Mesenchymal stem cell (in vitro differentiated cells and primary cell): Measurements from ENCODE around the gene PLXDC2.
A peak's percentile ranks its signal among the peaks of the same experiment; 100 is the strongest.

Experiments
- DNase-seq: peaks from one replicate; pipeline ENCODE4 v3.0.0-alpha.2; 2013
- H2AFZ ChIP-seq: one replicate; pipeline ENCODE4 v1.6.1; 2013; ENCODE audit warnings: low read depth, mild to moderate bottlenecking, control low read depth, inconsistent platforms, low read length, moderate library complexity
- H2AK5ac ChIP-seq: 2 replicates; pipeline ENCODE4 v1.6.1; 2013; ENCODE audit warnings: low read length, moderate library complexity, mild to moderate bottlenecking, inconsistent platforms; ENCODE audit not compliant: severe bottlenecking
- H2BK120ac ChIP-seq: one replicate; pipeline ENCODE4 v1.6.1; 2013; ENCODE audit warnings: low read depth, mild to moderate bottlenecking, inconsistent platforms, low read length, moderate library complexity
- H2BK12ac ChIP-seq, 2 experiments: one replicate each; pipeline ENCODE4 v1.6.1; 2013; ENCODE audit warnings: inconsistent platforms in 2 of 2, low read length in 2 of 2, mild to moderate bottlenecking in 2 of 2, moderate library complexity in 2 of 2, control low read depth in 1 of 2
- H2BK15ac ChIP-seq: one replicate; pipeline ENCODE4 v1.6.1; 2013; ENCODE audit warnings: mild to moderate bottlenecking, low read depth, inconsistent platforms; ENCODE audit not compliant: poor library complexity, severe bottlenecking
- H2BK5ac ChIP-seq: 2 replicates; pipeline ENCODE4 v1.6.1; 2013; ENCODE audit warnings: low read depth, mild to moderate bottlenecking, low read length, control low read depth, inconsistent platforms; ENCODE audit not compliant: poor library complexity, severe bottlenecking
- H3K14ac ChIP-seq, 2 experiments: one replicate each; pipeline ENCODE4 v1.6.1; 2013; ENCODE audit warnings: inconsistent platforms in 2 of 2, low read length in 2 of 2, control low read depth in 1 of 2, mild to moderate bottlenecking in 1 of 2, moderate library complexity in 1 of 2
- H3K18ac ChIP-seq, 2 experiments: one replicate each; pipeline ENCODE4 v1.6.1; 2013; ENCODE audit warnings: inconsistent platforms in 2 of 2, low read length in 2 of 2, control low read depth in 1 of 2, low read depth in 1 of 2, mild to moderate bottlenecking in 1 of 2
- H3K23ac ChIP-seq, 2 experiments: one replicate each; pipeline ENCODE4 v1.6.1; 2013; ENCODE audit warnings: inconsistent platforms in 2 of 2, low read length in 2 of 2, mild to moderate bottlenecking in 2 of 2, moderate library complexity in 2 of 2, control low read depth in 1 of 2
- H3K27ac ChIP-seq: 2 replicates; pipeline ENCODE4 v1.5.1; 2013; ENCODE audit warnings: mild to moderate bottlenecking, moderate library complexity, low read length, control low read depth, inconsistent platforms; ENCODE audit not compliant: poor library complexity, severe bottlenecking
- H3K27me3 ChIP-seq, 2 experiments: 2 replicates each; pipeline versions ENCODE4 v1.6.1 to v1.7.0; 2013; ENCODE audit warnings: low read length in 2 of 2, mild to moderate bottlenecking in 2 of 2, moderate library complexity in 2 of 2, control low read depth in 1 of 2, inconsistent platforms in 1 of 2; ENCODE audit not compliant: control insufficient read depth in 1 of 2, insufficient read depth in 1 of 2
- H3K36me3 ChIP-seq, 2 experiments: 2 replicates each; pipeline versions ENCODE4 v1.6.1 to v1.7.0; 2013; ENCODE audit warnings: low read length in 2 of 2, control low read depth in 1 of 2, inconsistent platforms in 1 of 2, low read depth in 1 of 2, mild to moderate bottlenecking in 1 of 2; ENCODE audit not compliant: insufficient read depth in 2 of 2, control insufficient read depth in 1 of 2
- H3K4ac ChIP-seq, 2 experiments: one replicate each; pipeline ENCODE4 v1.6.1; 2013; ENCODE audit warnings: inconsistent platforms in 2 of 2, low read length in 2 of 2, mild to moderate bottlenecking in 2 of 2, moderate library complexity in 2 of 2, control low read depth in 1 of 2, low read depth in 1 of 2
- H3K4me1 ChIP-seq: 2 replicates; pipeline ENCODE4 v1.6.1; 2013; ENCODE audit warnings: low read depth, low read length, control low read depth; ENCODE audit not compliant: control insufficient read depth, insufficient read depth
- H3K4me2 ChIP-seq: 2 replicates; pipeline ENCODE4 v1.6.1; 2013; ENCODE audit warnings: low read length, mild to moderate bottlenecking, inconsistent platforms; ENCODE audit not compliant: poor library complexity, severe bottlenecking
- H3K4me3 ChIP-seq, 2 experiments: 2 replicates each; pipeline versions ENCODE4 v1.5.1 to v1.7.0; 2013; ENCODE audit warnings: low read length in 2 of 2, mild to moderate bottlenecking in 2 of 2, control low read depth in 1 of 2, low read depth in 1 of 2; ENCODE audit not compliant: insufficient read depth in 1 of 2
- H3K79me1 ChIP-seq: replicated peaks from 2 replicates; pipeline ENCODE4 v1.6.1; 2013; ENCODE audit warnings: mild to moderate bottlenecking, control low read depth, low read length, inconsistent platforms; ENCODE audit not compliant: poor library complexity, severe bottlenecking
- H3K9ac ChIP-seq: 2 replicates; pipeline ENCODE4 v1.7.0; 2013; ENCODE audit warnings: mild to moderate bottlenecking, low read length, moderate library complexity
- H3K9me3 ChIP-seq: 2 replicates; pipeline ENCODE4 v1.7.0; 2013; ENCODE audit warnings: mild to moderate bottlenecking, low read length; ENCODE audit not compliant: control insufficient read depth
- H4K8ac ChIP-seq: one replicate; pipeline ENCODE4 v1.6.1; 2013; ENCODE audit warnings: inconsistent platforms, mild to moderate bottlenecking, low read length, moderate library complexity
- H4K91ac ChIP-seq: one replicate; pipeline ENCODE4 v1.6.1; 2013; ENCODE audit warnings: mild to moderate bottlenecking, low read length, inconsistent platforms
- WGBS: methylation state at CpG from one replicate; pipeline ENCODE4 v1.1.7; 2013; ENCODE audit warnings: mixed read lengths; 5-methylcytosine and 5-hydroxymethylcytosine counted together

Gene PLXDC2

GRCh38 chr10:20020677-20021076 is 204.4 kb downstream of the PLXDC2 start:
- H2BK15ac ChIP-seq, result no peak overlapping the region
- WGBS, result no CpG with 5 or more reads among the region's 1 CpG
- no peak overlapping the region for H4K91ac ChIP-seq
- H2BK12ac ChIP-seq, result no peak overlapping the region
- H3K4me2 ChIP-seq, result no peak overlapping the region
- no peak overlapping the region for H3K9ac ChIP-seq
- no peaks in the 10 kb centered on the region for H3K27me3 ChIP-seq
- no peak for DNase-seq
- no peak overlapping the region for H3K14ac ChIP-seq
- no peaks in the 10 kb centered on the region for H3K4me1 ChIP-seq
- no peak overlapping the region for H4K8ac ChIP-seq
- H3K79me1 ChIP-seq, result no peaks in the 10 kb centered on the region
- no peak overlapping the region for H2AFZ ChIP-seq
- no peak overlapping the region for H3K4me3 ChIP-seq
- no peak overlapping the region for H2BK120ac ChIP-seq
- H3K23ac ChIP-seq, result no peak overlapping the region
- H2BK5ac ChIP-seq, result no peak overlapping the region
- no peak overlapping the region for H3K4ac ChIP-seq
- H3K36me3 ChIP-seq, result no peaks in the 10 kb centered on the region
- no peak overlapping the region for H3K18ac ChIP-seq
- H3K27ac ChIP-seq, result no peak overlapping the region
- H3K9me3 ChIP-seq, result peaks cover 3% of the 10 kb centered on the region
- H2AK5ac ChIP-seq, result no peak overlapping the region

GRCh38 chr10:20029523-20029922 is 213.3 kb downstream of the PLXDC2 start:
- Histone ChIP-seq H3K4me2 (no peak overlapping the region), H2BK5ac (no peak overlapping the region), H2BK15ac (no peak overlapping the region), H3K23ac (no peak overlapping the region), H3K18ac (no peak overlapping the region), H3K4me1 (no peaks in the 10 kb centered on the region), H3K27me3 (no peaks in the 10 kb centered on the region), H4K91ac (no peak overlapping the region), H2AK5ac (no peak overlapping the region), H3K27ac (no peak overlapping the region), H2BK120ac (no peak overlapping the region), H3K14ac (no peak overlapping the region), H3K9me3 (no peaks in the 10 kb centered on the region), H3K79me1 (no peaks in the 10 kb centered on the region), H3K4ac (no peak overlapping the region), H2BK12ac (no peak overlapping the region), H2AFZ (no peak overlapping the region), H4K8ac (no peak overlapping the region), H3K4me3 (no peak overlapping the region), H3K9ac (no peak overlapping the region), H3K36me3 (no peaks in the 10 kb centered on the region)
- DNase-seq, result no peak
- 93% methylated on average over 2 of the region's 3 CpGs for WGBS

- H3K4me1 ChIP-seq, result no peaks in the 10 kb centered on the region
- H3K27ac ChIP-seq, result no peak overlapping the region
- H3K79me1 ChIP-seq, result no peaks in the 10 kb centered on the region
- no peak overlapping the region for H3K9ac ChIP-seq
- no peak overlapping the region for H2AK5ac ChIP-seq
- H3K23ac ChIP-seq, result no peak overlapping the region
- H3K36me3 ChIP-seq, result no peaks in the 10 kb centered on the region
- H3K27me3 ChIP-seq, result no peaks in the 10 kb centered on the region
- H3K4me3 ChIP-seq, result no peak overlapping the region
- peaks cover 6% of the 10 kb centered on the region for H3K9me3 ChIP-seq
- H3K14ac ChIP-seq, result no peak overlapping the region
- no peak overlapping the region for H4K8ac ChIP-seq
- H4K91ac ChIP-seq, result no peak overlapping the region
- H3K4ac ChIP-seq, result no peak overlapping the region
- H2BK12ac ChIP-seq, result no peak overlapping the region
- no peak overlapping the region for H2AFZ ChIP-seq
- DNase-seq, result no peak
- H3K18ac ChIP-seq, result peak overlapping the region in 1 of 2 experiments; percentile 34
- no peak overlapping the region for H3K4me2 ChIP-seq
- H2BK15ac ChIP-seq, result no peak overlapping the region
- whole genome bisulfite sequencing, result no CpG with 5 or more reads among the region's 4 CpGs
- H2BK5ac ChIP-seq, result no peak overlapping the region
- H2BK120ac ChIP-seq, result no peak overlapping the region
Observed at GRCh38 chr10:20033476-20033875, 217.2 kb downstream of the PLXDC2 start.

- Histone ChIP-seq H3K4me2 (no peak overlapping the region), H2AK5ac (no peak overlapping the region), H3K18ac (no peak overlapping the region), H4K8ac (no peak overlapping the region), H2AFZ (no peak overlapping the region), H3K27ac (no peak overlapping the region), H3K14ac (no peak overlapping the region), H2BK5ac (no peak overlapping the region), H3K27me3 (no peaks in the 10 kb centered on the region), H3K4ac (no peak overlapping the region), H3K9ac (no peak overlapping the region), H3K79me1 (no peaks in the 10 kb centered on the region), H2BK12ac (no peak overlapping the region), H3K36me3 (no peaks in the 10 kb centered on the region), H3K4me1 (no peaks in the 10 kb centered on the region), H4K91ac (no peak overlapping the region), H3K23ac (no peak overlapping the region), H2BK120ac (no peak overlapping the region), H2BK15ac (no peak overlapping the region), H3K4me3 (no peak overlapping the region), H3K9me3 (peaks cover 6% of the 10 kb centered on the region)
- DNase-seq, result peak; percentile 35
- no CpG with 5 or more reads among the region's 2 CpGs for whole genome bisulfite sequencing
Observed at GRCh38 chr10:20034732-20035131, 218.5 kb downstream of the PLXDC2 start.
